Stimulated activated effector memory CD8-positive, alpha-beta T cell treated with anti-CD3 and anti-CD28 coated beads, Interleukin-12 subunit alpha, Interleukin-12 subunit beta, amount 100 ng/mL, for 72 hours (primary cell): Measurements from ENCODE around the gene SAYSD1.

Experiments
- ATAC-seq: fragments of 150-1000 bp; cut with Tn5 transposase; 2 replicates; pipeline ENCODE4 v1.10.0; 2021
- DNase-seq, 2 donors: peaks; one replicate each; pipeline ENCODE4 v3.0.0; 2021 to 2022; ENCODE audit warnings: low spot score in 2 of 2
- H3K27ac Mint-ChIP-seq: one replicate; pipeline ENCODE4 v1.8.0; 2022; ENCODE audit warnings: mild to moderate bottlenecking, mixed read lengths
- H3K36me3 Mint-ChIP-seq: one replicate; pipeline ENCODE4 v1.8.0; 2022; ENCODE audit warnings: mild to moderate bottlenecking, mixed read lengths
- H3K4me1 Mint-ChIP-seq: one replicate; pipeline ENCODE4 v1.8.0; 2022; ENCODE audit warnings: mixed read lengths
- H3K4me3 Mint-ChIP-seq: one replicate; pipeline ENCODE4 v1.8.0; 2022; ENCODE audit warnings: mild to moderate bottlenecking, mixed read lengths
- H3K9me3 Mint-ChIP-seq: one replicate; pipeline ENCODE4 v1.8.0; 2022; ENCODE audit warnings: mixed read lengths

Gene SAYSD1

DNA sequence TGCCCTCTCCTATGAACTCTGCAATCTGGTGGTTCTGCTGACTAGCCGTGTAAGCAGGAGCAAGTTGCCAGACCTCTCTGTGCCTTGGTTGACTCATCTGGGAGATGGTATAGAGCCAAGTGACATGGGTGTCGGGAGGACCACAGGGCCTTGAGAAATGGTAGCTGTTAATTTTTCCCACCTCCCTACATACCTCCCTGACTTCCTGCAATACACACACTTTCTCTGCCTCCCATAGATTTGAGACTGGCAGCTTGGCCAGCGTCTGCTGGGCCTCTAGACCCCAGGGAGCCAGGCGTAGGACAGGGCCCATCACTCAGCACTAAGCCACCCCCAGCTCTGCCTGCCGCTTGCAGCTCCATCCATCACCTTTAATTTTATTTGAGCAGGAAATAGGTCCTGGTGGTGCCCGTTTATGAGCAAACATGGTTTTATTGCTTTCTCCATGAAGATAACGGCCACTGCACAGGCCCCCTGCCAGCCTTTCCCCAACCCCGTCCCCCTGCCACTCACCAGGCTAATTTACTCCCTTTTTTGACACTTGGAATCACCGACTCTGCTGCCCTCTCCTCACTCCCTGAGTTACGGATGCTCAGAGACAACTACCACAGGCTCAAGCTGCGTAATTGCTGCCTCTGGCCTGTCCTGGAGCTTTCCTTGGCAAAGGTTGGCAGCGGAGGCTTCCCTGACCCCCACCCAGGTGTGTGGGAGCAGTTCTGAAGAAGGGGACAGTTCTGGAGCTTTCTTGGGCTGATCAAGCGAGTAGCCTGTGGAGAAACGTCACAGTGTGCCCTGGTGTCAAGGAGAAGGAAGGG lies 55.3 kb downstream of the SAYSD1 start:
- Mint-ChIP-seq H3K4me3 (no peak overlapping the region), H3K36me3 (no peaks in the 10 kb centered on the region), H3K27ac (no peak overlapping the region), H3K4me1 (no peaks in the 10 kb centered on the region), H3K9me3 (no peaks in the 10 kb centered on the region)
- DNase-seq (no peak), ATAC-seq (no peak)

DNA sequence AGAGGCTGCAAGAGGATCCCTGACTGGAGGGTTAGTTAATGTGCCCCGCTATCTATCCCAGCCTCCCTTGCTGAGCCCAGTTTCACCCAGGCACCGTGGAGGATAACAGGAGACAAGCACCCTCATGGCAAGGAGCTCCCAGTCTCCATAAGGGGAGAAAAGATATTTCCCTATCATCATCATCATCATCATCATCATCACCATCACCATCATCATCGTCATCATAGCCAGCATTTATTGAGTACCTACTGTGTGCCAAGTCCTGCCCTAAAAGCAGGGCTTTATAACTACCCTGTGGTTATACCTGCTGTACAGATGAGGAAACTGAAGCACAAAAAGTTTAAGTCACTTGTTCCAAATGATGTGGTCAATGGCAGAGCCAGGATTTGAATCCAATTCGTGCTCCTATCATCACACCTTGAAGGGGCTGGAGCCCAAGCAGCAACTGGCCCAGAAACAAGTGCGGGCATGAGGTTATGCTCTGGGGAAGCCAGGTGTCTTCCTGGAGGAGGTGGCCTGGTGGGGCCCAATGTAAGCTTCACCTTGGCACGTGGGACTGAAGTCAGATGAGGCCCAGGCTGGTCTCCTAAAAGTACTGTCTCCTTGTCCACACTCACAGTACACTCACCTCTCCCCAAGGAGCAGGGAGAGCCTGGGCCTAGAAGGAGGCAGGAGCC lies 56.4 kb downstream of the SAYSD1 start:
- no peak overlapping the region for H3K4me3 Mint-ChIP-seq
- DNase-seq (no peak), ATAC-seq (no peak)
- H3K27ac Mint-ChIP-seq, result no peak overlapping the region
- no peaks in the 10 kb centered on the region for H3K36me3 Mint-ChIP-seq
- no peaks in the 10 kb centered on the region for H3K4me1 Mint-ChIP-seq
- H3K9me3 Mint-ChIP-seq, result no peaks in the 10 kb centered on the region

DNA sequence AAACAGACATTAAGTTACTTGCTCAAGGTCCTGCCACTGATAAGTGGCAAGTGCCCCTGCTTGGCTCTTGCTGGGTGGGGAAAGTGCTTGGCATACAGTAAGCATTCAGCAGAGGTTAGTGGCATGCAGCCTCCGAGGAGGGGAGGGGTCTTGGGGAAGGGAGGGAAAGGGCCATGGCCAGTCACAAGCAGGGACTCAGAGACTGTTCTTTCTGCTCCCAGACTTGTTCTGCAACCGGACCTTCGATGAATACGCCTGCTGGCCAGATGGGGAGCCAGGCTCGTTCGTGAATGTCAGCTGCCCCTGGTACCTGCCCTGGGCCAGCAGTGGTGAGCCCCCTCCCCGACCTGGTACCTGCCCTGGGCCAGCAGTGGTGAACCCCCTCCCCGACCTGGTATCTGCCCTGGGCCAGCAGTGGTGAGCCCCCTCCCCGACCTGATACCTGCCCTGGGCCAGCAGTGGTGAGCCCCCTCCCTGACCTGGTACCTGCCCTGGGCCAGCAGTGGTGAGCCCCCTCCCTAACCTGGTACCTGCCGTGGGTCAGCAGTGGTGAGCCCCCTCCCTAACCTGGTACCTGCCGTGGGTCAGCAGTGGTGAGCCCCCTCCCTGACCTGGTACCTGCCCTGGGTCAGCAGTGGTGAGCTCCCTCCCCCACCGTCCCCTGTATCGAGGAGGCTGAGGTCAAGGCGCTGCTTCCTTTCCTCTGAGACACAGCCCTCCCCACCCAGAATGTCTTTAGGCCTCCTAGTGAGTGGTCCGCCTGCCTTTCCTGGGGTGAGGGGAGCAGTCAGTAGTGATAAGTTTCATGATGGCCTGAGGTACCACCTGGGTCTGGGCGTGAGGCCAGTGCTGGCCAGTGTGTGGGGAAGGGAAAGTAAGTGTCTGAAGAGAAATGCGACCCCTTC lies 57.5 kb downstream of the SAYSD1 start:
- Mint-ChIP-seq H3K36me3 (no peaks in the 10 kb centered on the region), H3K9me3 (no peaks in the 10 kb centered on the region), H3K27ac (no peak overlapping the region), H3K4me3 (no peak overlapping the region), H3K4me1 (no peaks in the 10 kb centered on the region)
- no peak for DNase-seq
- ATAC-seq, result no peak

DNA sequence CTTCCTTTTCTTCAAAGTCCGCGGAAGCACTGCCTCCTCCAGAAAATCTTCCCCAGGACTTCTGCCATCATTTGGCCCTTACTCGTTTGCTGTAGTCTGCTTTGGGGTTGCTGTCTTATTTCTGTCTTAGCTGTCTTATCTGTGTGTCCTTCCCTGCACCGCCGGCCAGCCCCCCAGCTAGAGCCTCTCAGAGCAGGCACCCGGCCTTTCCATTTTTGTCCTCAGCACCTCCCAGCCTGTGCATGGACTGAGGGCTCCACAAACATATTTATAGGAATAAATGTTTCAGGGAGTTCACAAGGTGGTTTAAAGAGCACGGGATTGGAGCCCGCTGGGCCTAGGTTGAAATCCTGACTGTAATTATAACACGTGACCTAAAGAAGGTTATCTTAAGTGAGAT lies 58.3 kb downstream of the SAYSD1 start:
- H3K9me3 Mint-ChIP-seq, result no peaks in the 10 kb centered on the region
- peaks cover 5% of the 10 kb centered on the region for H3K4me1 Mint-ChIP-seq
- no peak for ATAC-seq
- no peak overlapping the region for H3K27ac Mint-ChIP-seq
- H3K36me3 Mint-ChIP-seq, result no peaks in the 10 kb centered on the region
- no peak overlapping the region for H3K4me3 Mint-ChIP-seq
- no peak for DNase-seq

DNA sequence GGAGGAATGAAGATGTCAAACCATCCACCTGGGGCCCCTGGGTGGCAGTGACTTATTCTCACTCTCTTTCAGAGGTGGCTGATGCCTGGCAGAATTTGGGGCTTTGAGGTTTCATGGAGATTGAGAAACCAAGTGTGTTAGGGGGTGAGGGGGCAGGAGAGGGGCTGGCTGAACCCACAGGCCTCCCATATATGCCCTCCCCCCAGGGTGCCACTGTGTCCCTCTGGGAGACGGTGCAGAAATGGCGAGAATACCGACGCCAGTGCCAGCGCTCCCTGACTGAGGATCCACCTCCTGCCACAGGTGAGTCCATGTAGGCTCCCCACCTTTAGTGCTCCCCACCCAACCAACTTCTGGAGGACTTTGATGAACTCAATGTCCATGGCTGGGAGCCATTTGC lies 58.8 kb downstream of the SAYSD1 start:
- DNase-seq (no peak), ATAC-seq (no peak)
- Mint-ChIP-seq H3K4me1 (peaks cover 10% of the 10 kb centered on the region), H3K27ac (no peak overlapping the region), H3K9me3 (no peaks in the 10 kb centered on the region), H3K36me3 (no peaks in the 10 kb centered on the region), H3K4me3 (no peak overlapping the region)

DNA sequence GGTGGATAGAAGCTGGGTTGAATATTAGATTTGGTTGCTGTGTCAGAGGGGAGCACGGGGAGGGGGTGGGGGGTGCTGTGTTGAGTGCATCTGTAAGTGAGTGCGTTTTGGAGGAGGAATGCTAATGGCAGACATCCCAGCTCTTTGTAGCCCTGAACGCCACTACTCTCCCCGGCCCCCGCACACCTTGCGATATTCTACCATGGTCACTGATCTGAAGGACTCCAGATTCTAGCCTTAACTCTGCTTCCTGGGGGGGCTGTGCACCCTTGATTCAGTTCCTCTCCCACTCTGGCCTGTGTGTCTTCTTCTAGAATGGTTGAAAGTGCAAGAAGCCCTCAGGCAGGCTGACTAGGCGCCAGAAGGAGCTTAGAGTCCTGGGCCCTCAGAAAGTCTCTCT lies 59.3 kb downstream of the SAYSD1 start:
- ATAC-seq, result no peak
- H3K27ac Mint-ChIP-seq, result no peak overlapping the region
- no peaks in the 10 kb centered on the region for H3K9me3 Mint-ChIP-seq
- H3K4me3 Mint-ChIP-seq, result no peak overlapping the region
- peaks cover 15% of the 10 kb centered on the region for H3K4me1 Mint-ChIP-seq
- H3K36me3 Mint-ChIP-seq, result no peaks in the 10 kb centered on the region
- no peak for DNase-seq

DNA sequence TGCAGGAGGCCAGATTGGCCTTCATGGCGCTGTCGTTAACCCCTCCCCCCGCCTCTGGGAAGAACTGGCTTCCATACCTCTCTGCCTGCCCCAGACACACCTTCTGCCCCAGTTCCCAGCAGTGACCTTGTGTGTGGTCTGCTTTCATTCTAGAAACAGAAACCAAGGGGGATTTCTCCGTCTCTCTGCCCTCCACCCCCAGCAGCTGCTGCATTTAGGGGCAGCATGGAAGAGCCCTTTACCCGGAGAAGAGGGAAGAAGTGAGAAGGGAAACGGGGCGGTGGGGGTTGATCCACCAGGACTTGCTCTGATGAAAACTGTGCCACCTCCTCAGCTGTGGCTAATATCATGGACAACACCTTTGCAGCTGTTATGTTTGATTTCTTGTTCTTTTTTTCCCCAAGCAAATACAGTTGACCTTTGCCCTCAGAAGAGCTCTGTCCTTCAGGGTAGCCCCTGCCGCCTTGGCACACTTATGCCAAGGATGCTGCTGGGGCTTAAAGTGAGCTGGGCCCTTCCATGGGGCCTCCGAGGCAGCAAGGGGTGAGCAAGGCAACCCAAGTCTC lies 60.3 kb downstream of the SAYSD1 start:
- H3K4me3 Mint-ChIP-seq, result no peak overlapping the region
- DNase-seq (no peak), ATAC-seq (no peak)
- H3K4me1 Mint-ChIP-seq, result peaks cover 24% of the 10 kb centered on the region
- H3K27ac Mint-ChIP-seq, result no peak overlapping the region
- no peaks in the 10 kb centered on the region for H3K9me3 Mint-ChIP-seq
- no peaks in the 10 kb centered on the region for H3K36me3 Mint-ChIP-seq
